Suprapubic skin (tissue), 4 donors: ENCODE results near the gene SMG9.

Experiments
- POLR2A ChIP-seq, 2 donors: fragments of 450-650 bp; IDR thresholded peaks; one replicate each; pipeline ENCODE4 v1.6.1; 2017; ENCODE audit warnings: antibody characterized with exemption in 2 of 2, mild to moderate bottlenecking in 2 of 2, moderate library complexity in 2 of 2
- POLR2AphosphoS5 ChIP-seq, 3 donors: sonication (generic); formaldehyde crosslinking; IDR thresholded peaks; one replicate each; pipeline ENCODE4 v1.6.1; 2017; ENCODE audit warnings: antibody characterized with exemption in 3 of 3
- TF ChIP-seq, protein P1 (sequence below), 2 donors: fragments of 200-600 bp in 1 of 2; fragments of 450-650 bp in 1 of 2; sonication (generic) in 1 of 2; IDR thresholded peaks; one replicate each; pipeline ENCODE4 v1.5.1; 2016 to 2019; ENCODE audit warnings: antibody characterized with exemption in 2 of 2, mild to moderate bottlenecking in 1 of 2, moderate library complexity in 1 of 2

DNA sequence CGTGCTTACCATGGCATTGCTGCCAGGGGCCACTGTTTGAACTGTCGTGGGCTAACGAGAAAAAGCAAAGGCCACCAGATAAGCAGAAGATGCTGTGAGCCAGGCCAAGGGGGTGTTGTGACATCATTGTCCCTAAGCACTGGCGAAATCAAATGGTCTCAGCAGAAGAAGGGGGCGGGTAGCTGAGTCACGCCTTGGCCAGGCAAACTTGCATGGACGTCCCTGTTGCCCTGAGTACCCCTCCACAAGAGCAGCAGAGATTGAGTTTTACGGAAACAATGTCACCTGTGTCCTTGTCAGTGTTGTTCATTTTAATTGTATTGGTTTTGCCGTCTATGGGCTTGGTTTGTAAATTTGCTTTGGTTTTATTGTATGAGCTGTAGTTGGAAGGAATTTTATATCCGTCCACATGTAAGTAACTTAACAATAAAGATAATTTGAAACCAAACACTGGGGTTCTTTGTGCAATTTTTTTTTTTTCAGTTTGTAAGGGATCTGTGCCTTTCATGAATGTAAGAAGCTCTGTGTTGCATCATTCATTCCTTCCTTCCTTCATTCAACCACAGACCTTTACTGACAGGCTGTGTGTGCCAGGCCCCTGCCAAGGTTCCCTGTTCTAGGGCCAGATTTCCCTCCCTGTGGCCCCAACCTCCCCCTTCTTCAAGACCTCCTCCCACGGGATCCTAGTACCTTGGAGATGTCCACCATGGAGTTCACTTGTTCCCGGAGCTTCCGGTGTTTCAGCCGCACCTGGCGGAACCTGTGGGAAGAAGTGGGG is 13.7 kb upstream of the SMG9 start:
- TF ChIP-seq, protein P1, sequence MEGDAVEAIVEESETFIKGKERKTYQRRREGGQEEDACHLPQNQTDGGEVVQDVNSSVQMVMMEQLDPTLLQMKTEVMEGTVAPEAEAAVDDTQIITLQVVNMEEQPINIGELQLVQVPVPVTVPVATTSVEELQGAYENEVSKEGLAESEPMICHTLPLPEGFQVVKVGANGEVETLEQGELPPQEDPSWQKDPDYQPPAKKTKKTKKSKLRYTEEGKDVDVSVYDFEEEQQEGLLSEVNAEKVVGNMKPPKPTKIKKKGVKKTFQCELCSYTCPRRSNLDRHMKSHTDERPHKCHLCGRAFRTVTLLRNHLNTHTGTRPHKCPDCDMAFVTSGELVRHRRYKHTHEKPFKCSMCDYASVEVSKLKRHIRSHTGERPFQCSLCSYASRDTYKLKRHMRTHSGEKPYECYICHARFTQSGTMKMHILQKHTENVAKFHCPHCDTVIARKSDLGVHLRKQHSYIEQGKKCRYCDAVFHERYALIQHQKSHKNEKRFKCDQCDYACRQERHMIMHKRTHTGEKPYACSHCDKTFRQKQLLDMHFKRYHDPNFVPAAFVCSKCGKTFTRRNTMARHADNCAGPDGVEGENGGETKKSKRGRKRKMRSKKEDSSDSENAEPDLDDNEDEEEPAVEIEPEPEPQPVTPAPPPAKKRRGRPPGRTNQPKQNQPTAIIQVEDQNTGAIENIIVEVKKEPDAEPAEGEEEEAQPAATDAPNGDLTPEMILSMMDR (IDR thresholded peaks at IDR 0.05) = no peak
- TF ChIP-seq POLR2AphosphoS5 (IDR thresholded peaks at IDR 0.05) (no peak), POLR2A (IDR thresholded peaks at IDR 0.05) (no peak)
